Right lobe of liver (tissue), 6 donors: ENCODE results near the gene NABP2. TPM values are rescaled to one million over a fixed set of nuclear protein-coding genes. Genes with fewer than 3 reads are reported as not detected.

Source experiments
- ATAC-seq, 4 donors: fragments of 200-7000 bp; cut with Tn5 transposase; one replicate each; pipeline ENCODE4 v1.9.1; 2020; ENCODE audit warnings: mild to moderate bottlenecking in 4 of 4, moderate library complexity in 4 of 4
- DNase-seq, 3 donors: peaks; one replicate each; pipeline ENCODE4 v3.0.0-alpha.2; 2020
- H3K27ac ChIP-seq, 3 donors: fragments of 200-600 bp; one replicate each; pipeline ENCODE4 v1.8.0; 2022
- H3K27me3 ChIP-seq, 2 donors: fragments of 200-600 bp; one replicate each; pipeline ENCODE4 v1.8.0; 2022
- H3K36me3 ChIP-seq, 4 donors: fragments of 200-600 bp; sonication (generic) in 1 of 4; one replicate each; pipeline versions ENCODE4 v1.5.1 to v1.8.0; 2017 to 2022; ENCODE audit warnings: control low read depth in 1 of 4
- H3K4me1 ChIP-seq, 4 donors: fragments of 200-600 bp; sonication (generic) in 1 of 4; one replicate each; pipeline versions ENCODE4 v1.5.1 to v1.8.0; 2017 to 2022; ENCODE audit warnings: control low read depth in 1 of 4
- H3K4me3 ChIP-seq, 3 donors: fragments of 200-600 bp; one replicate each; pipeline ENCODE4 v1.8.0; 2022
- H3K9me3 ChIP-seq, 4 donors: fragments of 200-600 bp; sonication (generic) in 1 of 4; one replicate each; pipeline versions ENCODE4 v1.5.1 to v1.8.0; 2017 to 2022; ENCODE audit warnings: control low read depth in 1 of 4
- POLR2A ChIP-seq: fragments of 450-650 bp; IDR thresholded peaks from one replicate; pipeline ENCODE4 v1.6.1; 2017; ENCODE audit warnings: antibody characterized with exemption, mild to moderate bottlenecking
- WGBS: methylation state at CpG from one replicate; pipeline ENCODE4 v1.1.6; 2018; ENCODE audit warnings: low coverage, low lambda C conversion rate; ENCODE audit not compliant: insufficient coverage; ENCODE audit errors: missing lambda C conversion rate; 5-methylcytosine and 5-hydroxymethylcytosine counted together
- intact Hi-C, 2 donors: fragments of 100-400 bp; cut with DNase I; formaldehyde crosslinking; loops; one replicate each; pipeline versions ENCODE4 v1.11.2 to v1.14.1; 2022
- total RNA-seq, 6 experiments: library from RNA; depleted of rRNA in 2 of 6; stranded (reverse); fragments of >200 nt in 2 of 6; fragmentation: NEBNext Ultra II Directional in 3 of 6; extraction: Animal tissue kit (Norgen Biotek cat#: 25700) in 3 of 6; gene quantifications; one replicate each; pipeline versions ENCODE4 v1.1.0 to v1.2.4, GENCODE V29; 2016 to 2023
- TF ChIP-seq, protein P1 (sequence below), 4 donors: fragments of 200-600 bp in 3 of 4; fragments of 450-650 bp in 1 of 4; IDR thresholded peaks; one replicate each; pipeline versions ENCODE4 v1.5.1 to v1.8.0; 2016 to 2022; ENCODE audit warnings: antibody characterized with exemption in 4 of 4, mild to moderate bottlenecking in 2 of 4
- donor health status: DM: no; HTN: yes; CAD: no.
- donor health status: DM: no; HTN: no; CAD: no.
- donor health status: DM: no; HTN: no; CAD: no.
- donor health status: DM: no; HTN: yes; CAD: no.
- donor health status: DM: no; HTN: yes; CAD: no.

The NABP2 gene
- total RNA-seq, 6 experiments from 2014 or later, result 10.3 to 24.3 (median 14.8) TPM

DNA sequence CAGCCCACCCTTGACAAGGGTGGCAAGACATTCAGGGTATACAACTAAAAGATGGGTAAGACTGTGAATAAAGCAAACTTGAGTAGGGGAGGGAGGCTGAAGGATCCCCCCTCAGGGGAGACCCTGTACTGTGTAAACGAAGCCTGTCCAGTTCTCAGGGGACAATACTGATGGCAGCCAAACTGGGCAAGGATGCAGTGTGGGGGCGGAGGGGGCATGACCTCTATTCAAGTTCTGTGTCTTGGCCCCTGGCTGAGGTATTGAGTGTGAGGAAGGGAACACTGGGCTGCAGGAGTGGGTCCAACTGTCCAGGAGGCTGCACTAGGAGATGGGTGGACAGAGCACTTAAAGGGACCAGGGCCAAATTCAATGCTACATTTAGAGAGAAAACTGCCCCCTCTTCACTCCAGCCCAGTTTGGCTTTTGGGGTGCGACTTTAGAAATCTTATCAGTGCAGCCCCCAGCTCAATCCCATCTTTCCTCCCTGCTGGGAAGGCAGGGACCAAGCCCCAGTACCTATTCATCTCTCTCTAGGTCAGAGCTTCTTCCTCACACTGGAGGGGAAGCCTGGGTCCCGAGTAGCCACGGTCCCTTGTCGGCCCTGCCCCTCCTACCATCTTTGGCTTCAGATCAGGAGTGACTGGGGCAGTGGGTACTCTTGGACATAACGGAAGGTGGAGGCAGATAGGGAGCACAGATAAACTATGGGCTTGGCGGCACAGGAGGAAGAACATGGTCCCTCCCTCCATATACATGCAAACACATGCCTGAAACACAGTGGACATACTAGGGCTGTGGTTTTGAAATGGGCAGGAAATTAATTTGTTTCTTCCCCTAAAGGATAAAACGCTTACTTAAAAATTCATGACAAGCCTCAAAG is 17.5 kb downstream of the NABP2 start:
- Histone ChIP-seq H3K4me3 (no peak overlapping the region), H3K9me3 (no peaks in the 10 kb centered on the region), H3K36me3 (peaks cover 0 to 47% (median 21%) of the 10 kb centered on the region in 4 donors), H3K27me3 (no peaks in the 10 kb centered on the region), H3K27ac (no peak overlapping the region), H3K4me1 (no peaks in the 10 kb centered on the region)
- DNase-seq (no peak), ATAC-seq (no peak)
- WGBS, result 77% methylated on average over 4 of the region's 9 CpGs
- TF ChIP-seq POLR2A, result no peak
- TF ChIP-seq, protein P1, sequence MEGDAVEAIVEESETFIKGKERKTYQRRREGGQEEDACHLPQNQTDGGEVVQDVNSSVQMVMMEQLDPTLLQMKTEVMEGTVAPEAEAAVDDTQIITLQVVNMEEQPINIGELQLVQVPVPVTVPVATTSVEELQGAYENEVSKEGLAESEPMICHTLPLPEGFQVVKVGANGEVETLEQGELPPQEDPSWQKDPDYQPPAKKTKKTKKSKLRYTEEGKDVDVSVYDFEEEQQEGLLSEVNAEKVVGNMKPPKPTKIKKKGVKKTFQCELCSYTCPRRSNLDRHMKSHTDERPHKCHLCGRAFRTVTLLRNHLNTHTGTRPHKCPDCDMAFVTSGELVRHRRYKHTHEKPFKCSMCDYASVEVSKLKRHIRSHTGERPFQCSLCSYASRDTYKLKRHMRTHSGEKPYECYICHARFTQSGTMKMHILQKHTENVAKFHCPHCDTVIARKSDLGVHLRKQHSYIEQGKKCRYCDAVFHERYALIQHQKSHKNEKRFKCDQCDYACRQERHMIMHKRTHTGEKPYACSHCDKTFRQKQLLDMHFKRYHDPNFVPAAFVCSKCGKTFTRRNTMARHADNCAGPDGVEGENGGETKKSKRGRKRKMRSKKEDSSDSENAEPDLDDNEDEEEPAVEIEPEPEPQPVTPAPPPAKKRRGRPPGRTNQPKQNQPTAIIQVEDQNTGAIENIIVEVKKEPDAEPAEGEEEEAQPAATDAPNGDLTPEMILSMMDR (IDR thresholded peaks at IDR 0.05), result no peak
- intact Hi-C loops, result no loop called here

DNA sequence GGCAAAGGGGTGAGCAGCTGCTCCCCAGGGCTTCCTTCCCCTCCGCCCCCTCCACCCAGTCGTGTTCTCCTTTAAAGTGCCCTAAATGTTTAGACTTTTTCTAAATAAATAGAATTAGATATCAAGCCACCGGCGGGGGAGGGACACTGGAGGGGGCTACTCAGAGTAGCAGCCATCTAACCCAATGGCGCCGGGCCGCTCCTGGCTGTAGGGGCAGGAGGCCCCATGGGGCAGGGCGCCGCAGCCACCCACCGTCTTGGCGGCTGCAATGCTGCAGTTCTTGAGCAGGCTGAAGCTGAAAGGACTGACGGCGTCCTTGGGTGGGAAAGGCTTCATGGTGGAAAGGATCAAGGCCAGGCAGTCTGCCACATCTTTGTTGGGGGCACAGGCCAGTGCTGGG is 18.8 kb downstream of the NABP2 start:
- H3K36me3 ChIP-seq, result peaks cover 0 to 57% (median 28%) of the 10 kb centered on the region in 4 donors
- intact Hi-C loops, result no loop called here

DNA sequence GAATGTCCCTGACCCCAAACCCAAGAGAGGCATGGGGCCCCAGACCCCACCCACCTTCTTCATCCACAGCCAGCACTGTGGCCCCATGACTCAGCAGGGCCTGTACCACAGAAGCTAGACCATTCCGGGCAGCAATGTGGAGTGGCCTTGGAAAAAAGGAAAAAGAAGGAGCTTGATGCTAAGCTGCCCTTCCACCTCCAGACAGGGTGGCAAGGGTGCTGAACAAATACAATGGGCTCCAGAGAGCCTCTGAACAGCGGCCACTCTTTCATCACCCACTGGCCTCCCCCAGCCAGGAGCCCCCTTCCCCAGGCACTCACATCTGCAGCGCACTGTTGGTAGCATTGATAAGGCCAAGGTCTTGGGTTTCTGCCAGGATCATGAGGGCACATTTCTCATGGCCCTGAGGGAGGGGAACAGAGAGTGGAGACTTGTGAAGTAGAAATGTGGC is 19.6 kb downstream of the NABP2 start:
- intact Hi-C loops, result no loop called here
- Histone ChIP-seq H3K4me1 (no peaks in the 10 kb centered on the region), H3K27ac (no peak overlapping the region), H3K4me3 (no peak overlapping the region), H3K9me3 (no peaks in the 10 kb centered on the region), H3K27me3 (no peaks in the 10 kb centered on the region), H3K36me3 (peaks cover 0 to 65% (median 28%) of the 10 kb centered on the region in 4 donors)
- 58% methylated on average over 2 of the region's 3 CpGs for WGBS
- peak in 2 of 4 donors; percentile 33 to 39 for ATAC-seq
- TF ChIP-seq POLR2A, result no peak
- TF ChIP-seq, protein P1 (IDR thresholded peaks at IDR 0.05), result no peak
- DNase-seq, result no peak

More for the DNA sequence above, 18.8 kb downstream of the NABP2 start:
- no peak for TF ChIP-seq POLR2A
- TF ChIP-seq, protein P1 (IDR thresholded peaks at IDR 0.05), result no peak
- no peaks in the 10 kb centered on the region for H3K27me3 ChIP-seq
- no peaks in the 10 kb centered on the region for H3K4me1 ChIP-seq
- WGBS, result no CpG with 5 or more reads among the region's 13 CpGs
- no peak overlapping the region for H3K27ac ChIP-seq
- H3K4me3 ChIP-seq, result no peak overlapping the region
- ATAC-seq (no peak), DNase-seq (no peak)
- H3K9me3 ChIP-seq, result no peaks in the 10 kb centered on the region

DNA sequence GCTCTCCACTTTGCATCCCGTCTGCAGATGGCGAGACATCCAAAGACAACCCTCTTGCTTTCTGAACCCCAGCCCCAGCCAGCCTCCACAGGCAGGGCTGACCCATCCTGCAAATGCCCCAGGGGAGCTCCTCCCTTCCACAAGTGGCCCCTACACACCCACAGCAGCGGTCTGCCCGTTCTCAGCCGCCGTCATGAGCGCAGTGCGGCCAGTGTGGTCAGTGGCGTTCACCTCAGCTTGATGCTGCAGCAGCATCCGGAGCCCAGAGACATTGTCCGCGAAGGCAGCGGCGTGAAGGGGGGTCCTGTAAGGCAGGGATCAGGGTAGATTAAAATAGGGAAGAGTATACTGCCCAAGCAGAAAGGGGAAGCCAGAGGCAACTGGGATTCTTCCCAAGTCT is 20.4 kb downstream of the NABP2 start:
- Histone ChIP-seq H3K9me3 (no peaks in the 10 kb centered on the region), H3K36me3 (peaks cover 0 to 72% (median 28%) of the 10 kb centered on the region in 4 donors), H3K4me1 (no peaks in the 10 kb centered on the region), H3K27me3 (no peaks in the 10 kb centered on the region), H3K27ac (no peak overlapping the region), H3K4me3 (no peak overlapping the region)
- TF ChIP-seq, protein P1 (IDR thresholded peaks at IDR 0.05), result no peak
- TF ChIP-seq POLR2A, result no peak
- ATAC-seq (no peak), DNase-seq (no peak)
- intact Hi-C loops, result no loop called here
- WGBS, result 94% methylated on average over 7 of the region's 14 CpGs
